CD4-positive, alpha-beta T cell treated with Interleukin-6 at 100 ng/mL for 8 hours (primary cell): Measurements from ENCODE around the gene OLIG2.

Experiments
- DNase-seq: peaks from one replicate; pipeline ENCODE4 v3.0.0-alpha.2; 2020; ENCODE audit warnings: mixed read lengths, low spot score

Gene OLIG2

DNA sequence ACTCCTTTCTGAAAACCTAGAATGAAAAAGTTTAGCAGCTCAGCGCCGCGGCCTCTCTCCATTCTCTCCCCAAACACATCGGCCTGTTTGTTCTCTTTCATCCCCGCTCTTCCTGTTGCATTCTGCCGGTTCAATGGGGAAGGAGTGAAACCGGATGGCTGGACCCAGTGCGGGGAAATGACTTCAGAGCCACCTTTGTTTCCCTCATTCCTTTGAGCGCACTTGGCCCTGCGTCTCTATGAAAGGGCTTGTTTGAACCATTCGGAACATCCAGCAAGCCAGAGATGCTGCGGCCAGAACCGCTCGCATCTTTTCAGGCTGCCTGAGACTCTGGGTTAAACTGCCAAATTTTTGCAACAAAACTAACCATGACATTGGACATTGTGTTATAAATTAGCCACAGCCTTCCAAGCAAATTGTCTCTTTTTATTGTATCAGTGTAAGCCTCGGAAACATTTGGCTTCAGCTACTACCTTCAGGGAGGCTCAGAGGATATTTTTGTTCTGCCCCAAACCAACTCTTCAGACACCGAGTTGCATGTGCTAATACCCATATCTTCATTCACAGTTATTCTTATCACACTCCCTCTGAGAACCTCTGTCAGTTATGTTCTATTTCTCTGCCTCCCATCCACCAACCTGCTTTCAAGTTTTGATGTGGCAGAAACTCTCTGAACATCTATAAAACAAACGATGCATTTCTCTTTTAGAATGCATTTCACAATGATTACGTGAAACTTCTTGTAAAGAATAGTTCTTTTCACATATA, 39.1 kb downstream of the OLIG2 start:
- no peak for DNase-seq

GRCh38 chr21:33067043-33067442, 41.3 kb downstream of the OLIG2 start:
- DNase-seq = no peak

DNA sequence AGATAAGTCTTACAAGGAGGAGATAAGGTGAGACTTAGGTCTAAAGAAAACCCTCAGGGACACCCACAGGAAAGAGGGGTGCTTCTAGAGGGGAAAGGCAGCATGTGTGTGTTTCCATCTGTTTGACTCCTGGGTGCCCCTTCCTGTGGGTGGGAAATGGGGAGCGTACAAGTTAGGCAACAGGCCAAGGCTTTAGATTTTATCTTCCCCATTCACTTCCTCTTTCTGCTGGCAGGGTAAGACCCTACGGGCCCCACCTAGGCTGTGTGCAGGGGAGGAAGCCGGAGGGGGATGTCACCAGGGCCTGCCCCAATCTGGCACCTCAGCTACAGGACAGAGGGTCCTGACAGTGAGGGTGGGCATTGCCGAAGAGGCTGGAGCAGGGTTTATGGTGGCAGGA, 41.7 kb downstream of the OLIG2 start:
- no peak for DNase-seq

DNA sequence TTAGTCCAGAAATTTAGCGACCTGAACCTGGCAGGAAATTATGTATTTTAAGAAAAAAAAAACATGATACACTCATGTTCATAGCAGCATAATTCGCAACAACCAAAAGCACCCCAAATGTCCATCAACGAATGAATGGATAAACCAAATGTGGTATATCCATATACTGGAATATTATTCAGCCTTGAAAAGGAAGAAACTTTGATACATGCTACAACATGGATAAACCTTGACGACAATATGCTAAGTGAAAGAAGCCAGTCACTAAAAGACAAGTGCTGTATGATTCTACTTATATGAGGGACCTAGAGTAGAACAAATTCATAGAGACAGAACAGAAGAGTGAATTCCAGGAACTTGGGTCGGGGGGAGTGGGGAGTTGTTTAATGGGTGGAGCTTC, 43.5 kb downstream of the OLIG2 start:
- no peak for DNase-seq

GRCh38 chr21:33069645-33069993, 43.9 kb downstream of the OLIG2 start:
- no peak for DNase-seq

GRCh38 chr21:33069994-33070743, 44.4 kb downstream of the OLIG2 start, which contains the start of gene OLIG1:
TSS of gene OLIG1 (plus strand) at chr21:33070141. CDS start at chr21:33070247, 106 bp downstream.
- no peak for DNase-seq

- no peak for DNase-seq
Measured at GRCh38 chr21:33070744-33070997, 44.9 kb downstream of the OLIG2 start.

- no peak for DNase-seq
Measured at GRCh38 chr21:33070998-33071769, 45.4 kb downstream of the OLIG2 start.

GRCh38 chr21:33071770-33072306, 46.1 kb downstream of the OLIG2 start:
- DNase-seq = no peak

DNA sequence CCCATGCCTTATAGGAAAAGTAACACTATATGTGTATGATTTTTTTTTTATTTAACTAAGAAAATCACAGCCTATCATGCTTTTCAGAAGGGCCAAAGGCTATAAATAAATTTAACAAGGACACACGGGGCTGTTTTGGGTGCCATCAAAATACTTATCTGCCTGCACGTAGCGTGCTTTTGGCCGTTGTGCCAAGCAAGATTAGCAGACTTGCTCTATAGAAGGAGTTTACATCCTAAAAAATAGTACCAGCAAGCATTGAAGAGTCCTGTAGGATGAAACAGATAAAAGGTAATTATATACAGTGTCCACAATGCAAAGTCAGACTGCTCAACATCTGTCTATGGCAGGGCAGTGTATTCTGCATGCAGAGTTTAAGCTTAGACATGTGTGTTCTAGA, 47.9 kb downstream of the OLIG2 start:
- DNase-seq = no peak

DNA sequence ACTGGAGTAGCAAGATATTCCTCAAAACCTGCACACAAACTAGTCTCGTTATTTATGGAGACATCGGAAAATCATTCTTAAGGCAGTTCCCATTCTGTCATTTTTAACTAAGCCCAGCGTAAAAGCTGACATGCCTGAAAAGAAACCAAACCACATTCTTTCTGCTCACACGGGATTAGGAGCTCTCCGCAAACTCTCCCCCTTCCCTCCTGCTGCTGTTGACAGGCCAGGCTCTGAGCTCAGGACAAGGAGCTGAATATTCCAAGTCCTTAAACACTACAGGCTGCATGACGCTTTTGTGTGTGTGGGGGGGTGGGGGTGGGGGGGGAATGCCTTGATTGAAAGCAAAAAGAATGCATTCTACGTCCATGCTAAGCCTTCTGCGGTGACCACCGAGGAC, 49.4 kb downstream of the OLIG2 start:
- DNase-seq = no peak

GRCh38 chr21:33075596-33076195, 50.0 kb downstream of the OLIG2 start:
- no peak for DNase-seq

GRCh38 chr21:33076600-33077329, 51.0 kb downstream of the OLIG2 start:
- DNase-seq = no peak
